ENCODE results near the gene SDC3. TPM values are rescaled to one million over a fixed set of nuclear protein-coding genes. Genes with fewer than 3 reads are reported as not detected.

The SDC3 gene
- total RNA-seq, 2 donors from 2014 or later: 15.2 to 24.2 TPM

GRCh38 chr1:30895382-30895943 is 13.1 kb downstream of the SDC3 start:
- H3K9me3 ChIP-seq: no peaks in the 10 kb centered on the region
- DNase-seq: no peak
- H3K9ac ChIP-seq (ENCODE audit: low read depth in 2 of 2, low read length in 2 of 2): no peak overlapping the region
- no peak overlapping the region for H3K4me3 ChIP-seq
- TF ChIP-seq CTCF (IDR thresholded peaks at IDR 0.05): no peak
- no peak overlapping the region for H3K27ac ChIP-seq
- H3K36me3 ChIP-seq: no peaks in the 10 kb centered on the region
- no peaks in the 10 kb centered on the region for H3K27me3 ChIP-seq
- H3K4me1 ChIP-seq: no peaks in the 10 kb centered on the region
- intact Hi-C loops (cut with DNase I): no loop called here

- H3K4me3 ChIP-seq: no peak overlapping the region
- no peaks in the 10 kb centered on the region for H3K4me1 ChIP-seq
- H3K36me3 ChIP-seq: no peaks in the 10 kb centered on the region
- H3K27me3 ChIP-seq: no peaks in the 10 kb centered on the region
- H3K27ac ChIP-seq: no peak overlapping the region
- DNase-seq: no peak
- H3K9ac ChIP-seq (ENCODE audit: low read depth in 2 of 2, low read length in 2 of 2): no peak overlapping the region
- intact Hi-C loops (cut with DNase I): no loop called here
- no peaks in the 10 kb centered on the region for H3K9me3 ChIP-seq
- no peak for TF ChIP-seq CTCF (IDR thresholded peaks at IDR 0.05)
These were observed 14.0 kb downstream of the SDC3 start for GRCh38 chr1:30894508-30894973.

DNA sequence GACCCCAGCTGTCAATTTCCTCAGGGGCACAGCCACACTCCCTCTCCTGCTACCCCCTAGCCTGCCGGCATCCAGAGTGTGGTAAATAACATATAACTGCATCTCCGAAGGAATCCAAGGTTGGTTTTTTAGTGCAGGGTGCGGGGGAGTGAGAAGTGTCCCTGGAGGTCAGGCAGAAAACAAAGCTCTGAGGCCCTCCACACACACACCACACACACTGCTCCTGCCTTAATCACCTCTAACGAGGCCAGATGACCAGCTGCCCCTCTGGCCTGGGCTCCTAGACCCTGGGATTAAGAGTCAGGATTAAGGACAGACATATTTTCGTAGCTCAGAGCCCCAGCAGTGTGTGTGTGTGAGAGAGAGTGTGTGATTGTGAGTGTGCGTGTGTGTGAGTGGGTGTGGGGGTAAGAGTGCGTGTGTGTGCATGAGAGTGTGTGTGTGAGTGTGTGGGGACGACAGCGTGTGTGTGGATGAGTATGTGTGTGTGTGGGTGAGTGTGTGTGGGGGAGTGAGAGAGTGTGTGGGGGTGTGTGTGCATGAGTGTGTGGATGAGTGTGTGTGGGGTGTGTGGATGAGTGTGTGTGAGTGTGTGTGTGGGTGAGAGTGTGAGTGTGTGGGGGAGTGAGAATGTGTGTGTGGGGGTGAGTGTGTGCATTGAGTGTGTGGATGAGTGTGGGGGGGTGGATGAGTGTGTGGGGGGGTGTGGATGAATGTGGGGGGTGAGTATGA is 14.6 kb downstream of the SDC3 start:
- no peaks in the 10 kb centered on the region for H3K27me3 ChIP-seq
- H3K4me3 ChIP-seq: no peak overlapping the region
- H3K9me3 ChIP-seq: no peaks in the 10 kb centered on the region
- no peaks in the 10 kb centered on the region for H3K36me3 ChIP-seq
- DNase-seq: no peak
- no peak overlapping the region for H3K9ac ChIP-seq (ENCODE audit: low read depth in 2 of 2, low read length in 2 of 2)
- no peak for TF ChIP-seq CTCF (IDR thresholded peaks at IDR 0.05)
- H3K27ac ChIP-seq: no peak overlapping the region
- H3K4me1 ChIP-seq: no peaks in the 10 kb centered on the region
- intact Hi-C loops (cut with DNase I): no loop called here

GRCh38 chr1:30892671-30893073 is 15.9 kb downstream of the SDC3 start:
- intact Hi-C loops (cut with DNase I): no loop called here
- DNase-seq: no peak
- no peaks in the 10 kb centered on the region for H3K27me3 ChIP-seq
- no peak for TF ChIP-seq CTCF (IDR thresholded peaks at IDR 0.05)
- no peaks in the 10 kb centered on the region for H3K4me1 ChIP-seq
- H3K4me3 ChIP-seq: no peak overlapping the region
- no peak overlapping the region for H3K27ac ChIP-seq
- H3K9me3 ChIP-seq: no peaks in the 10 kb centered on the region
- H3K36me3 ChIP-seq: no peaks in the 10 kb centered on the region
- no peak overlapping the region for H3K9ac ChIP-seq (ENCODE audit: low read depth in 2 of 2, low read length in 2 of 2)

DNA sequence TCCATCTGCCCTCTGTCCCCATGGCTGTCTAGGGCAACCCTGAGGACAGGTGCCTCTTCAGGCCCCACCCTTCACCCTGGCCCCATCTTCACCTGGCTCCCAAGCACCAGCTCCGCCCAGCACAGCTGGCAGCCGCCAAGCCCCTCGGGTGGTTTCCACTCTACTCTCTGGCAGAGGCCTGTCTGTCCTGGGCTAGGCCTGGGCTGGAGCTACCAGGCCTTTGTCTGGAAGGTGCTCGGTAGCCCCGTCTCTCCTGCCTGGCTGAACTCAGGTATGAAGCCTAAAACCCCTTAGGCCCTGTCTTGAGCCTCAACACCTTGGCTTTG is 17.4 kb downstream of the SDC3 start:
- Histone ChIP-seq H3K27me3 (no peaks in the 10 kb centered on the region), H3K4me3 (no peak overlapping the region), H3K9me3 (no peaks in the 10 kb centered on the region), H3K27ac (no peak overlapping the region), H3K36me3 (no peaks in the 10 kb centered on the region), H3K9ac (ENCODE audit: low read depth in 2 of 2, low read length in 2 of 2) (no peak overlapping the region), H3K4me1 (no peaks in the 10 kb centered on the region)
- no peak for TF ChIP-seq CTCF (IDR thresholded peaks at IDR 0.05)
- intact Hi-C loops (cut with DNase I): no loop called here
- no peak for DNase-seq

All from colonic mucosa (tissue), 4 donors.